DOHH2 (cell line): Measurements from ENCODE around the gene EGF.

Experiments used
- CTCF ChIP-seq: fragments of 200-600 bp; sonication (generic); IDR thresholded peaks from one replicate; pipeline ENCODE4 v1.5.1; 2014; ENCODE audit warnings: antibody characterized with exemption, mild to moderate bottlenecking, low read depth, low read length; ENCODE audit not compliant: poor library complexity, severe bottlenecking
- EZH2phosphoT487 ChIP-seq: fragments of 200-600 bp; sonication (generic); IDR thresholded peaks from 2 replicates; pipeline ENCODE4 v1.6.1; 2017; ENCODE audit warnings: borderline replicate concordance, mild to moderate bottlenecking, antibody characterized with exemption, low read length, moderate library complexity, mixed read lengths

- TF ChIP-seq CTCF (no peak), EZH2phosphoT487 (no peak)
Observed at GRCh38 chr4:110025718-110026117, 113.0 kb downstream of the EGF start.
